Stimulated activated naive B cell treated with anti-CD40 and anti-IgM and Interleukin-4, amounts not matched to agents 10 μg/mL and 1 μg/mL and 100 μg/mL, for 72 hours (primary cell): ENCODE data around the gene ZNF683.
"Not testable (repeated sequence)": the region's sequence is repeated elsewhere in the genome, so short reads cannot be mapped to it uniquely, and the experiment has no call there.

Experiments used
- ATAC-seq, 2 donors: fragments of 150-1000 bp; cut with Tn5 transposase; replicated peaks; 2 replicates each; pipeline ENCODE4 v1.10.0; 2021; ENCODE audit warnings: moderate library complexity in 1 of 2
- DNase-seq: peaks from one replicate; pipeline ENCODE4 v3.0.0; 2021
- H3K27ac Mint-ChIP-seq: one replicate; pipeline ENCODE4 v1.8.0; 2022; ENCODE audit warnings: mild to moderate bottlenecking, mixed read lengths
- H3K27me3 Mint-ChIP-seq, 2 donors: one replicate each; pipeline ENCODE4 v1.8.0; 2022; ENCODE audit warnings: mixed read lengths in 2 of 2
- H3K36me3 Mint-ChIP-seq, 2 donors: one replicate each; pipeline ENCODE4 v1.8.0; 2022; ENCODE audit warnings: mixed read lengths in 2 of 2, mild to moderate bottlenecking in 1 of 2
- H3K4me1 Mint-ChIP-seq, 2 donors: one replicate each; pipeline ENCODE4 v1.8.0; 2022; ENCODE audit warnings: mixed read lengths in 2 of 2, mild to moderate bottlenecking in 1 of 2
- H3K4me3 Mint-ChIP-seq, 2 donors: one replicate each; pipeline ENCODE4 v1.8.0; 2022; ENCODE audit warnings: mild to moderate bottlenecking in 2 of 2, mixed read lengths in 2 of 2, moderate library complexity in 1 of 2
- H3K9me3 Mint-ChIP-seq, 2 donors: one replicate each; pipeline ENCODE4 v1.8.0; 2022; ENCODE audit warnings: mixed read lengths in 2 of 2, mild to moderate bottlenecking in 1 of 2

ZNF683 gene

GRCh38 chr1:26401891-26402290, 29.3 kb upstream of the ZNF683 start:
- no peaks in the 10 kb centered on the region for H3K36me3 Mint-ChIP-seq
- H3K27me3 Mint-ChIP-seq = peaks cover 30 to 59% of the 10 kb centered on the region in 2 donors
- DNase-seq (no peak), ATAC-seq (no peak)
- no peak overlapping the region for H3K27ac Mint-ChIP-seq
- H3K4me3 Mint-ChIP-seq = no peak overlapping the region
- no peaks in the 10 kb centered on the region for H3K9me3 Mint-ChIP-seq
- no peaks in the 10 kb centered on the region for H3K4me1 Mint-ChIP-seq

- Mint-ChIP-seq H3K36me3 (no peaks in the 10 kb centered on the region), H3K9me3 (no peaks in the 10 kb centered on the region), H3K4me3 (no peak overlapping the region), H3K27me3 (peaks cover 27 to 35% of the 10 kb centered on the region in 2 donors), H3K27ac (no peak overlapping the region), H3K4me1 (no peaks in the 10 kb centered on the region)
- DNase-seq (no peak), ATAC-seq (no peak)
Measured at GRCh38 chr1:26399034-26399433, 26.5 kb upstream of the ZNF683 start.

- Mint-ChIP-seq H3K4me1 (no peaks in the 10 kb centered on the region), H3K27ac (no peak overlapping the region), H3K9me3 (no peaks in the 10 kb centered on the region), H3K4me3 (no peak overlapping the region), H3K27me3 (peaks cover 14 to 30% of the 10 kb centered on the region in 2 donors), H3K36me3 (no peaks in the 10 kb centered on the region)
- DNase-seq (no peak), ATAC-seq (no peak)
Measured at GRCh38 chr1:26395754-26396153, 23.2 kb upstream of the ZNF683 start.

GRCh38 chr1:26391450-26391849, 18.9 kb upstream of the ZNF683 start:
- Mint-ChIP-seq H3K27ac (no peak overlapping the region), H3K9me3 (no peaks in the 10 kb centered on the region), H3K4me1 (no peaks in the 10 kb centered on the region)

GRCh38 chr1:26389604-26390247, 17.2 kb upstream of the ZNF683 start:
- no peaks in the 10 kb centered on the region for H3K9me3 Mint-ChIP-seq

More at GRCh38 chr1:26391450-26391849, 18.9 kb upstream of the ZNF683 start:
- no peak overlapping the region for H3K4me3 Mint-ChIP-seq
- ATAC-seq = peak; percentile 56 to 63
- DNase-seq = no peak
- H3K36me3 Mint-ChIP-seq = no peaks in the 10 kb centered on the region
- H3K27me3 Mint-ChIP-seq = peaks cover 9 to 25% of the 10 kb centered on the region in 2 donors

GRCh38 chr1:26388791-26389445, 16.4 kb upstream of the ZNF683 start:
- no peaks in the 10 kb centered on the region for H3K4me1 Mint-ChIP-seq
- H3K27me3 Mint-ChIP-seq = peaks cover 12 to 32% of the 10 kb centered on the region in 2 donors
- H3K4me3 Mint-ChIP-seq = no peak overlapping the region
- H3K9me3 Mint-ChIP-seq = no peaks in the 10 kb centered on the region
- ATAC-seq = no peak
- H3K27ac Mint-ChIP-seq = no peak overlapping the region
- no peaks in the 10 kb centered on the region for H3K36me3 Mint-ChIP-seq
- DNase-seq = no peak

More at GRCh38 chr1:26389604-26390247, 17.2 kb upstream of the ZNF683 start:
- DNase-seq (no peak), ATAC-seq (no peak)
- H3K27ac Mint-ChIP-seq = no peak overlapping the region
- peaks cover 12 to 25% of the 10 kb centered on the region in 2 donors for H3K27me3 Mint-ChIP-seq
- no peaks in the 10 kb centered on the region for H3K36me3 Mint-ChIP-seq
- H3K4me1 Mint-ChIP-seq = no peaks in the 10 kb centered on the region
- H3K4me3 Mint-ChIP-seq = no peak overlapping the region

GRCh38 chr1:26387447-26387846, 14.9 kb upstream of the ZNF683 start:
- H3K27me3 Mint-ChIP-seq = peaks cover 10 to 24% of the 10 kb centered on the region in 2 donors
- no peaks in the 10 kb centered on the region for H3K4me1 Mint-ChIP-seq
- H3K4me3 Mint-ChIP-seq = no peak overlapping the region
- H3K9me3 Mint-ChIP-seq = no peaks in the 10 kb centered on the region
- ATAC-seq (no peak), DNase-seq (no peak)
- H3K36me3 Mint-ChIP-seq = no peaks in the 10 kb centered on the region
- H3K27ac Mint-ChIP-seq = no peak overlapping the region

GRCh38 chr1:26385063-26385462, 12.5 kb upstream of the ZNF683 start:
- not testable (repeated sequence) for DNase-seq, H3K9me3 Mint-ChIP-seq, H3K4me1 Mint-ChIP-seq, H3K4me3 Mint-ChIP-seq, ATAC-seq, H3K27ac Mint-ChIP-seq, H3K36me3 Mint-ChIP-seq
- H3K27me3 Mint-ChIP-seq = peaks cover 6 to 24% of the 10 kb centered on the region in 2 donors

- no peak for DNase-seq
- Mint-ChIP-seq H3K27me3 (peaks cover 6 to 24% of the 10 kb centered on the region in 2 donors), H3K36me3 (no peaks in the 10 kb centered on the region), H3K4me3 (no peak overlapping the region), H3K9me3 (no peaks in the 10 kb centered on the region), H3K27ac (no peak overlapping the region), H3K4me1 (no peaks in the 10 kb centered on the region)
- no peak for ATAC-seq
Measured at GRCh38 chr1:26384076-26384475, 11.5 kb upstream of the ZNF683 start.

- no peak overlapping the region for H3K27ac Mint-ChIP-seq
- ATAC-seq = no peak
Measured at GRCh38 chr1:26378879-26379251, 6.3 kb upstream of the ZNF683 start.

GRCh38 chr1:26378088-26378878, 5.7 kb upstream of the ZNF683 start:
- DNase-seq (peak; percentile 30), ATAC-seq (peak; percentile 92 to 95)
- H3K27ac Mint-ChIP-seq = no peak overlapping the region
- peaks cover 20 to 40% of the 10 kb centered on the region in 2 donors for H3K4me1 Mint-ChIP-seq
- peak overlapping the region in 1 of 2 donors; percentile 44 for H3K4me3 Mint-ChIP-seq
- no peaks in the 10 kb centered on the region for H3K36me3 Mint-ChIP-seq
- H3K9me3 Mint-ChIP-seq = no peaks in the 10 kb centered on the region
- H3K27me3 Mint-ChIP-seq = peaks cover 3 to 16% of the 10 kb centered on the region in 2 donors

More at GRCh38 chr1:26378879-26379251, 6.3 kb upstream of the ZNF683 start:
- peaks cover 20 to 34% of the 10 kb centered on the region in 2 donors for H3K4me1 Mint-ChIP-seq
- H3K4me3 Mint-ChIP-seq = no peak overlapping the region
- H3K36me3 Mint-ChIP-seq = no peaks in the 10 kb centered on the region
- DNase-seq = no peak
- H3K9me3 Mint-ChIP-seq = no peaks in the 10 kb centered on the region
- H3K27me3 Mint-ChIP-seq = peaks cover 3 to 16% of the 10 kb centered on the region in 2 donors

GRCh38 chr1:26376050-26376449, 3.5 kb upstream of the ZNF683 start:
- no peak for DNase-seq
- H3K27ac Mint-ChIP-seq = no peak overlapping the region
- H3K4me3 Mint-ChIP-seq = no peak overlapping the region

GRCh38 chr1:26375081-26375480, 2.5 kb upstream of the ZNF683 start:
- H3K36me3 Mint-ChIP-seq = no peaks in the 10 kb centered on the region
- no peak overlapping the region for H3K27ac Mint-ChIP-seq
- peaks cover 0 to under 1% of the 10 kb centered on the region in 2 donors for H3K27me3 Mint-ChIP-seq
- H3K4me3 Mint-ChIP-seq = no peak overlapping the region
- ATAC-seq (no peak), DNase-seq (no peak)
- no peaks in the 10 kb centered on the region for H3K9me3 Mint-ChIP-seq
- peaks cover 20 to 41% of the 10 kb centered on the region in 2 donors for H3K4me1 Mint-ChIP-seq

More at GRCh38 chr1:26376050-26376449, 3.5 kb upstream of the ZNF683 start:
- Mint-ChIP-seq H3K9me3 (no peaks in the 10 kb centered on the region), H3K4me1 (peaks cover 20 to 41% of the 10 kb centered on the region in 2 donors), H3K27me3 (peaks cover 3 to 5% of the 10 kb centered on the region in 2 donors), H3K36me3 (no peaks in the 10 kb centered on the region)
- no peak for ATAC-seq

GRCh38 chr1:26374361-26374760, 1.8 kb upstream of the ZNF683 start:
- ATAC-seq, H3K27me3 Mint-ChIP-seq, H3K36me3 Mint-ChIP-seq, H3K9me3 Mint-ChIP-seq, DNase-seq, H3K27ac Mint-ChIP-seq, H3K4me3 Mint-ChIP-seq: not testable (repeated sequence)
- H3K4me1 Mint-ChIP-seq = peaks cover 20 to 41% of the 10 kb centered on the region in 2 donors
